GM12873 (cell line): ENCODE data around the gene SMIM29.
A peak's percentile ranks its signal among the peaks of the same experiment; 100 is the strongest.

Experiments used
- TF ChIP-seq, protein P1 (sequence below): IDR thresholded peaks from 2 replicates; pipeline ENCODE4 v1.5.1; 2012; ENCODE audit warnings: low read depth, mild to moderate bottlenecking, moderate library complexity, low read length, control low read depth; ENCODE audit not compliant: insufficient read depth; ENCODE audit errors: missing control alignments

The SMIM29 gene

GRCh38 chr6:34259529-34260069 lies 10.8 kb upstream of the SMIM29 start:
- TF ChIP-seq, protein P1, sequence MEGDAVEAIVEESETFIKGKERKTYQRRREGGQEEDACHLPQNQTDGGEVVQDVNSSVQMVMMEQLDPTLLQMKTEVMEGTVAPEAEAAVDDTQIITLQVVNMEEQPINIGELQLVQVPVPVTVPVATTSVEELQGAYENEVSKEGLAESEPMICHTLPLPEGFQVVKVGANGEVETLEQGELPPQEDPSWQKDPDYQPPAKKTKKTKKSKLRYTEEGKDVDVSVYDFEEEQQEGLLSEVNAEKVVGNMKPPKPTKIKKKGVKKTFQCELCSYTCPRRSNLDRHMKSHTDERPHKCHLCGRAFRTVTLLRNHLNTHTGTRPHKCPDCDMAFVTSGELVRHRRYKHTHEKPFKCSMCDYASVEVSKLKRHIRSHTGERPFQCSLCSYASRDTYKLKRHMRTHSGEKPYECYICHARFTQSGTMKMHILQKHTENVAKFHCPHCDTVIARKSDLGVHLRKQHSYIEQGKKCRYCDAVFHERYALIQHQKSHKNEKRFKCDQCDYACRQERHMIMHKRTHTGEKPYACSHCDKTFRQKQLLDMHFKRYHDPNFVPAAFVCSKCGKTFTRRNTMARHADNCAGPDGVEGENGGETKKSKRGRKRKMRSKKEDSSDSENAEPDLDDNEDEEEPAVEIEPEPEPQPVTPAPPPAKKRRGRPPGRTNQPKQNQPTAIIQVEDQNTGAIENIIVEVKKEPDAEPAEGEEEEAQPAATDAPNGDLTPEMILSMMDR: no peak

DNA sequence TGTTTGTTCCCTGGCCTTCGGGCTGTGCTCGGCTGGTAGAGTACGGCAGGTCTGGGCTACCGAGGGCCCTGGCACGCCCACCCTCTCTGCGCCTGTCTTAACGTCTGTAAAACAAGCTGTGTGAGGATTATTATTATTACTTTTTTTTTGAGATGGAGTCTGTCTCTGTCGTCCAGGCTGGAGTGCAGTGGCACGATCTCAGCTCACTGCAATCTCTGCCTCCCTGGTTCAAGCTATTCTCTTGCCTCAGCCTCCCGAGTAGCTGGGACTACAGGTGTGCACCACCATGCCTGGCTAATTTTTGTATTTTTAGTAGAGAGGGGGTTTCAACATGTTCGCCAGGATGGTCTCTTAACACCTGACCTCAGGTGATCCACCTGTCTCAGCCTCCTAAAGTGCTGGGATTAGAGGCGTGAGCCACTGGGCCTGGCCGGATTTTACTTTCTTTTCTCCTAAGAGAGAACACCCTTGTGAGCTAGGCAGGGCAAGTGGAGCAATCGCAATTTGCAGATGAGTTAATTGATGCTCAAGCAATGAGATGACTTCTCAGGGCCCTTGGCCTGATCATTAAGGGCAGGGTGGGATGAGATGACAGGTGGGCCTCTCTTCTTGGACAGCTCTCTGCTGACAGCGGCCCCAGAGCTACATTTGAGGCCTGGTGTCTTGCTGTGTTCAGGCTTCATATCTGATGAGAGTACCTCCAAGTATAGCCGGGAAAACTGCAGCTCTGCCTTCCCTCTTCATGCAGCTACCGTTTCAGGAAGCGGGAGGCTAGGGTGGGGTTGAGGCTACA lies 859 bp upstream of the SMIM29 start:
- TF ChIP-seq, protein P1: no peak

DNA sequence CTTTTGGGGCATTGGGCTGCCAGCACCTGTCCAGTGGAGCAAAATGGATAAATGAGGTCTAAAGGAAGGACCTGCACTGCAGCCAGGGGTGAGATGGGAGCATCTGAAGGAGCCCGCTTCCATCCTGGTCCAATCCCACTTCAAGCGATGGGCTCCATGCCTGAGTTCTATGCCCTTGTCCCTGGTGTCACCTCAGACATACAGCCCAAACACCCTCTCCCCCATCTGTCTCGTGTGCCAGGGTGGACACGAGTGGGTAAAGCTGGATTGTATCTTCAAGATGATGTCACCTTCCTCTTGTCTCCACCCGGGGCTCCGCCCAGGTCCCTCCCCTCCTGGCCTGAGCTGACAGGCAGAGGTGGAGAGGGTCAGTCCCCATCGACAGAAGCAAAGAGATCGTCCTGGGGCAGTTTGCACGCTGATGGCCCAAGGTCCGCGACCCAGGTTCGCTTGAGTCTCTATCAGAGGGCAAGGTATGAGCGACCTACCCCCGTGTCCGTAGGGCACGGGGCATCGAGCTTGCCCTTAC lies 544 bp downstream of the SMIM29 start:
- TF ChIP-seq, protein P1: no peak

DNA sequence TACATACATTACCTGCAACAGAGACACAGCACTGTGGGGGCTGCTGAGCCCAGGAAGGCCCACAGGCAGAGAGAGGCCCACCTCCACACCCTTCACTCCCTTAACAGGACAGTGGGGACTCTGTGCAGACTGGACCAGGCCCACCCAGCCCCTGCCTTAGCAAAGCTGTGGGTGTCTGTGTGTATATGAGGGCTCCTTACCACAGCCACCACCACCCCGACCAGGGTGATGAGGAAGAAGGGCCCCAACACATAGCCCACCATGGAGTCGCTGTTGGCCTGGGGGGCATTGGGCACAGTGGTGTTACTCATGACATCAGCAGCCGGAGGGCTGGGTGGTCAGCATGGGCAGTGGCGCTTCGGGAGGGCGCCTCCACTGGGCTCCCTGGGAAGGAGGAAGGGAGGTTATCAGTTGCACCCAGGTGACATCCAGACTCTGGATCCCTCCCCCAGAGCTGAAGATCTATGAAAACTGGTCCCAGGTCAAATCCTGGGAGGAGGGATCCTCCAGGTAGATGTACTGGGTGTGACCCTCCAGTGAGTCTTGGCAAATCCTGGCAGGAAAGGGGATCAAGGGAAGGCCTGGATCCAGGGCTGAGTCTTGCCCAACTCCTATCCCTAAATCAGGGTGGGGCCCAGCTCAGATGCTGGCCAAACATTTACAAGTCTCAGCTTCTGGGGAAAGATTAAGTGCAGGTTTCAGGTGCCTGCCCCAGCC lies 1.2 kb downstream of the SMIM29 start:
- TF ChIP-seq, protein P1: no peak

DNA sequence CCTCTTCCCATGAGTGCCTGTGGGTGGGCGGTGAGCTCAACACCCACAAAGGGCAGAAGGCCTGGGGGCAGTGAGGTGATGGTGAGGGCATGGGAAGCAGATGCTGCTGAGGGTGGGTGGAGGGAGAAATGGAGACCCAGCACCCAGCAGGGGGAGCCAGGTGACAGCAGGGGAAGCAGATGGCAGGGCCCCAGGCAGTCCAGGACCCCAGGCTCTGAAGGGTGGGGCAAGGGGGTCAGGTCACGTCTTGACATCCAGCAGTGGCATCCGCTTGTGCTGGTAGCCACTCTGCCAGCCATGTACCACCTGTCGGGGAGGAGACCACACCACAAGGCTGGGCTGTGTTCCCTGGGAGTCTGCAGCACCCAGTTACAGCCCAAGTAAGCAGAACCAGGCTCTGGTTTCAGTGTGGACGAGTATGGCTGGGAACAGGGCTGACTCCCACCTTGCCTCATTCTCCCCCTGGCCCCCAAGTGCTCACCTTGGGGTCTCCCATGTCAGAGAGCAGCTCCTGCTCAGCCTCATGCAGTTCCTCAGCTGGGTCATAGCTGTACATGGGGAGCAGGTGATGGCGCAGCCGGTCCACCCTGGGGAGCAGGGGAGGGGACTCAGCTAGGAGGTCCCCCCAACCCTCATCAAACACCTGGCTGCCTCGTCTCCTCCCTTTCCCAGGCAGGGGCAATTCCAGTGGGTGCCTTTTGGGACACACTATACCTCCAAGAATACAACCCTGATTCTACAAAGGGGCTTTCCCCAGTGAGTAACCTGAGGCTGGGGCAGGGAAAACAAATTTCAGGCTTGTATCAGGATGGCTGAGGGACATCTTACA lies 2.0 kb downstream of the SMIM29 start:
- TF ChIP-seq, protein P1: peak; percentile 78

- TF ChIP-seq, protein P1: no peak
Observed at GRCh38 chr6:34246249-34246562, 2.6 kb downstream of the SMIM29 start.
